Measurements from ENCODE around the gene TNFSF15.

- TF ChIP-seq, protein P1, sequence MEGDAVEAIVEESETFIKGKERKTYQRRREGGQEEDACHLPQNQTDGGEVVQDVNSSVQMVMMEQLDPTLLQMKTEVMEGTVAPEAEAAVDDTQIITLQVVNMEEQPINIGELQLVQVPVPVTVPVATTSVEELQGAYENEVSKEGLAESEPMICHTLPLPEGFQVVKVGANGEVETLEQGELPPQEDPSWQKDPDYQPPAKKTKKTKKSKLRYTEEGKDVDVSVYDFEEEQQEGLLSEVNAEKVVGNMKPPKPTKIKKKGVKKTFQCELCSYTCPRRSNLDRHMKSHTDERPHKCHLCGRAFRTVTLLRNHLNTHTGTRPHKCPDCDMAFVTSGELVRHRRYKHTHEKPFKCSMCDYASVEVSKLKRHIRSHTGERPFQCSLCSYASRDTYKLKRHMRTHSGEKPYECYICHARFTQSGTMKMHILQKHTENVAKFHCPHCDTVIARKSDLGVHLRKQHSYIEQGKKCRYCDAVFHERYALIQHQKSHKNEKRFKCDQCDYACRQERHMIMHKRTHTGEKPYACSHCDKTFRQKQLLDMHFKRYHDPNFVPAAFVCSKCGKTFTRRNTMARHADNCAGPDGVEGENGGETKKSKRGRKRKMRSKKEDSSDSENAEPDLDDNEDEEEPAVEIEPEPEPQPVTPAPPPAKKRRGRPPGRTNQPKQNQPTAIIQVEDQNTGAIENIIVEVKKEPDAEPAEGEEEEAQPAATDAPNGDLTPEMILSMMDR (IDR thresholded peaks at IDR 0.05): no peak
- TF ChIP-seq POLR2AphosphoS5 (IDR thresholded peaks at IDR 0.05): no peak
Measured at GRCh38 chr9:114775121-114775520, 30.7 kb downstream of the TNFSF15 start.
